ENCODE results near the gene ZNF426.

The ZNF426 gene

DNA sequence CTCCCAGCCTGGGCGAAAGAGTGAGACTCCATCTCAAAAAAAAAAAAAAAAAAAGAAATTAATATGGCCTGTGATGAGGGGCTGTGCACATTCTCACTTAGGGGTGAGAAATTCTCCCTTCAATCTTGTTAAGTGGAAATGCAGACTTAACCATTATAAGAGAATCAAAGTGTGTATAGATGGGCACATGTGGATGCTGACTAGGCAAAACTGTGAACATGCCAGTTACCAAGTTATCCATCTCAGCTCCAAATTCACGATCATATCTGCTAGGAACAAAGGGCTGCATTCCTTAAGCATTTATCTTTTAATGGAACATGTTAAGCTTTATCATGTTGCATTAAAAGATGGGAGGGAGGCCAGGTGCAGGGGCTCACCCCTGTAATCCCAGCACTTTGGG lies 44.3 kb downstream of the ZNF426 start:
- DNase-seq, result no peak

DNA sequence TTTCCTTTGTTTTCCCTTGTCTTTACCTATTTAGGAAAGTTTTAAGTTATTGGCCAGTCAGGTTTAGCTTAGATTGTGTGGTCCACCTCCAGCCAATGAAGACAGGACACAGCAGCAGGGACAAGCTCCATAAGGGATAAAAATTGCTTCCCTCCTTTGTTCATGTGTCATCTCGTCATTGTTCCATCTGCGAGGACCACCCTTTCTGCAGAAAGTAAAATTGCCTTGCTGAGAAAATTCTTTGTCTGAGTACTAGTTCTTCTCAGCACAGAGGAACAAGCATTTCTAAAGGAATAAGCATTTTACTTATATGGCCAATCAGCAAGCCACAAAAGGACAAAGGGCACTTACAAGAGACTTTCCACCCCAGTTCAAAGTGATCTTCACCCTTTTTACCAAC lies 51.4 kb downstream of the ZNF426 start:
- no peak for DNase-seq

DNA sequence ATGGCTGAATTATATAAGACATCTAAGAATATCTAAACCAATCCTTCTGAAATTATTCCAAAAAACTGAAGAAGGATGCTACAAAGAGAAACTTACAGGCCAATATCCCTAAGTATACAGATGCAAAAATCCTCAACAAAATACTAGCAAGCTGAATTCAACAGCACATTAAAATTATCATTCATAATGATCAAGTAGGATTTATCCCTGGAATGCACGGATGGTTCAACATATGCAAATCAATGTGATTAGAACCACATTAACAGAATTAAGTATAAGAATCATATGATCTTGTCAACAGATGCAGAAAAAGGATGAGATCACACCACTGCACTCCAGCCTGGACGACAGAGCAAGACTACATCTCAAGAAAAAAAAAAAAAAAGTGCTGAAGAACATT lies 53.3 kb downstream of the ZNF426 start:
- no peak for DNase-seq

DNA sequence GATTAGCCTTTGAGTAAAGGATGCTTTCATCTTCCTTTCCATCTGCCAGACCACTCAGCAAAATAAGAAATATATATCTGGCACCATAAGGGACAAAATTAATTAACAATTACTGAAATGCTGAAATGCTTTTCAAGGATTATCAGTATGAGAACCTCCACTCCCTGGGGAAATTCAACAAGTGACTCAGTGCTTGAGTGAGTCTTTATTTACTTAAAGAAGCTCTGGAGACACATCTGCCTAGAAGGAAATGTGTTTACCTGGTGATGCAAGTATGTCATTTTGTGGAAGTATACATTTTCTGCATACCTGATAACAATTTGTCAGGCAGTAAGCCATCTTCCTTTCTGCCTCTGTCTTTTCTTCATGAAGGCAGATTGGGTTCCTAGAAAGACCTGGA lies 63.5 kb downstream of the ZNF426 start:
- no peak for DNase-seq

All from NCI-H187 treated with DMSO at 0.1 percent for 48 hours (cell line).